ENCODE data around the gene AVEN. TPM values are rescaled to one million over a fixed set of nuclear protein-coding genes. Genes with fewer than 3 reads are reported as not detected.

AVEN gene
- total and polyA plus RNA-seq, 2 of the 13 experiments (the other 11 are each of a cell fraction or from before 2014, with no cell fraction given), result 4.4 to 17.5 TPM

- no peak overlapping the region for H3K9ac ChIP-seq (ENCODE audit: insufficient read depth, low read depth, low read length)
- in situ Hi-C loops (cut with HindIII; ENCODE audit: extremely low pct_ligation_motif_present, low pct_unique_long_range_greater_than_20kb), result no loop called here
Measured at GRCh38 chr15:34085746-34086145, 46.7 kb upstream of the AVEN start.

More at GRCh38 chr15:34085746-34086145, 46.7 kb upstream of the AVEN start:
- ChIA-PET POLR2A (no interaction called here), CTCF (ENCODE audit: low intra/inter-chr PET ratio, low total read pairs) (no interaction called here)
- Histone ChIP-seq H3K9me3 (ENCODE audit: low read length) (no peaks in the 10 kb centered on the region), H2AFZ (ENCODE audit: low read length) (no peak overlapping the region), H3K4me1 (ENCODE audit: insufficient read depth, low read length) (no peaks in the 10 kb centered on the region), H3K27ac (ENCODE audit: extremely low read length, insufficient read depth, low read length) (no peak overlapping the region), H3K4me3 (replicated peaks in 1 of 3; ENCODE audit: insufficient read depth in 1 of 3, low read depth in 2 of 3, low read length in 3 of 3) (no peak overlapping the region), H3K4me2 (ENCODE audit: low read depth, low read length) (no peak overlapping the region), H3K36me3 (replicated peaks in 1 of 2; ENCODE audit: control insufficient read depth in 1 of 2, insufficient read depth in 2 of 2, low read length in 2 of 2) (peaks cover 2 to 41% of the 10 kb centered on the region in 2 experiments; a peak in 4 of 5 replicates), H3K79me2 (ENCODE audit: insufficient read depth, low read length) (no peaks in the 10 kb centered on the region), H4K20me1 (ENCODE audit: insufficient read depth, low read length) (no peaks in the 10 kb centered on the region), H3K27me3 (ENCODE audit: control insufficient read depth in 1 of 2, insufficient read depth in 2 of 2, low read length in 2 of 2) (no peaks in the 10 kb centered on the region)
- no TSS peak for BruUV-seq (replicated peaks)
- ATAC-seq (no peak), FAIRE-seq (no peak), DNase-seq (ENCODE audit: low spot score) (no peak)
- WGBS (ENCODE audit: low lambda C conversion rate), result 100% methylated on average over 2 of the region's 2 CpGs
- intact Hi-C loops (cut with micrococcal nuclease; ENCODE audit: unreplicated experiment), result no loop called here
- TF ChIP-seq, protein P1, sequence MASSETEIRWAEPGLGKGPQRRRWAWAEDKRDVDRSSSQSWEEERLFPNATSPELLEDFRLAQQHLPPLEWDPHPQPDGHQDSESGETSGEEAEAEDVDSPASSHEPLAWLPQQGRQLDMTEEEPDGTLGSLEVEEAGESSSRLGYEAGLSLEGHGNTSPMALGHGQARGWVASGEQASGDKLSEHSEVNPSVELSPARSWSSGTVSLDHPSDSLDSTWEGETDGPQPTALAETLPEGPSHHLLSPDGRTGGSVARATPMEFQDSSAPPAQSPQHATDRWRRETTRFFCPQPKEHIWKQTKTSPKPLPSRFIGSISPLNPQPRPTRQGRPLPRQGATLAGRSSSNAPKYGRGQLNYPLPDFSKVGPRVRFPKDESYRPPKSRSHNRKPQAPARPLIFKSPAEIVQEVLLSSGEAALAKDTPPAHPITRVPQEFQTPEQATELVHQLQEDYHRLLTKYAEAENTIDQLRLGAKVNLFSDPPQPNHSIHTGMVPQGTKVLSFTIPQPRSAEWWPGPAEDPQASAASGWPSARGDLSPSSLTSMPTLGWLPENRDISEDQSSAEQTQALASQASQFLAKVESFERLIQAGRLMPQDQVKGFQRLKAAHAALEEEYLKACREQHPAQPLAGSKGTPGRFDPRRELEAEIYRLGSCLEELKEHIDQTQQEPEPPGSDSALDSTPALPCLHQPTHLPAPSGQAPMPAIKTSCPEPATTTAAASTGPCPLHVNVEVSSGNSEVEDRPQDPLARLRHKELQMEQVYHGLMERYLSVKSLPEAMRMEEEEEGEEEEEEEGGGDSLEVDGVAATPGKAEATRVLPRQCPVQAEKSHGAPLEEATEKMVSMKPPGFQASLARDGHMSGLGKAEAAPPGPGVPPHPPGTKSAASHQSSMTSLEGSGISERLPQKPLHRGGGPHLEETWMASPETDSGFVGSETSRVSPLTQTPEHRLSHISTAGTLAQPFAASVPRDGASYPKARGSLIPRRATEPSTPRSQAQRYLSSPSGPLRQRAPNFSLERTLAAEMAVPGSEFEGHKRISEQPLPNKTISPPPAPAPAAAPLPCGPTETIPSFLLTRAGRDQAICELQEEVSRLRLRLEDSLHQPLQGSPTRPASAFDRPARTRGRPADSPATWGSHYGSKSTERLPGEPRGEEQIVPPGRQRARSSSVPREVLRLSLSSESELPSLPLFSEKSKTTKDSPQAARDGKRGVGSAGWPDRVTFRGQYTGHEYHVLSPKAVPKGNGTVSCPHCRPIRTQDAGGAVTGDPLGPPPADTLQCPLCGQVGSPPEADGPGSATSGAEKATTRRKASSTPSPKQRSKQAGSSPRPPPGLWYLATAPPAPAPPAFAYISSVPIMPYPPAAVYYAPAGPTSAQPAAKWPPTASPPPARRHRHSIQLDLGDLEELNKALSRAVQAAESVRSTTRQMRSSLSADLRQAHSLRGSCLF (CRISPR knock-in tag; IDR thresholded peaks at IDR 0.05; ENCODE audit: borderline replicate concordance), result no peak
- TF ChIP-seq TSC22D2 (CRISPR knock-in tag; IDR thresholded peaks at IDR 0.05; ENCODE audit: borderline replicate concordance) (no peak), ZNF17 (CRISPR knock-in tag; IDR thresholded peaks at IDR 0.05) (no peak), NFIC (IDR thresholded peaks at IDR 0.05; ENCODE audit: low read length) (no peak), ZNF720 (CRISPR knock-in tag; IDR thresholded peaks at IDR 0.05) (no peak)

Measured in HepG2 (cell line).